OCI-LY1 (cell line): ENCODE data around the gene CAPNS1.

ENCODE experiments used
- EZH2 ChIP-seq: fragments of 200-600 bp; sonication (generic), shearing (Covaris generic); IDR thresholded peaks from 2 replicates; pipeline ENCODE4 v1.8.0; 2017; ENCODE audit warnings: borderline replicate concordance, mixed run types, mild to moderate bottlenecking, antibody characterized with exemption, low read length, moderate library complexity, mixed read lengths
- TF ChIP-seq, protein P1 (sequence below): fragments of 200-600 bp; sonication (generic), shearing (Covaris generic); IDR thresholded peaks from 2 replicates; pipeline ENCODE4 v1.5.1; 2017; ENCODE audit warnings: mild to moderate bottlenecking, antibody characterized with exemption, low read length, moderate library complexity, mixed read lengths

DNA sequence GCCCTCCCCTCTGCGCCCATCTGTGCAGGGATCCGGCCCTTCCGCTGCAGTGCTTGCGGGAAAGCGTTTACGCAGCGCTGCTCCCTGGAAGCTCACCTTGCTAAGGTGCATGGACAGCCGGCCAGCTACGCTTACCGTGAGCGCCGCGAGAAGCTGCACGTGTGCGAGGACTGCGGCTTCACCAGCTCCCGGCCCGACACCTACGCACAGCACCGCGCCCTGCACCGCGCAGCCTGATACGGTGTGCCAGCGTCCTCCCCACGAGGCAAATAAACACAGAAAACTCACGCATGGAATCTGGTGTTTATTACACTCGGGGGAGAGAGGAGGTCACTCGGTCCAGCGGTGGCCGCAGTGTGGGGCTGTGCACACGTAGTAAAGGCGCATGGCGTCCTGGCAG is 26.4 kb upstream of the CAPNS1 start:
- TF ChIP-seq, protein P1, sequence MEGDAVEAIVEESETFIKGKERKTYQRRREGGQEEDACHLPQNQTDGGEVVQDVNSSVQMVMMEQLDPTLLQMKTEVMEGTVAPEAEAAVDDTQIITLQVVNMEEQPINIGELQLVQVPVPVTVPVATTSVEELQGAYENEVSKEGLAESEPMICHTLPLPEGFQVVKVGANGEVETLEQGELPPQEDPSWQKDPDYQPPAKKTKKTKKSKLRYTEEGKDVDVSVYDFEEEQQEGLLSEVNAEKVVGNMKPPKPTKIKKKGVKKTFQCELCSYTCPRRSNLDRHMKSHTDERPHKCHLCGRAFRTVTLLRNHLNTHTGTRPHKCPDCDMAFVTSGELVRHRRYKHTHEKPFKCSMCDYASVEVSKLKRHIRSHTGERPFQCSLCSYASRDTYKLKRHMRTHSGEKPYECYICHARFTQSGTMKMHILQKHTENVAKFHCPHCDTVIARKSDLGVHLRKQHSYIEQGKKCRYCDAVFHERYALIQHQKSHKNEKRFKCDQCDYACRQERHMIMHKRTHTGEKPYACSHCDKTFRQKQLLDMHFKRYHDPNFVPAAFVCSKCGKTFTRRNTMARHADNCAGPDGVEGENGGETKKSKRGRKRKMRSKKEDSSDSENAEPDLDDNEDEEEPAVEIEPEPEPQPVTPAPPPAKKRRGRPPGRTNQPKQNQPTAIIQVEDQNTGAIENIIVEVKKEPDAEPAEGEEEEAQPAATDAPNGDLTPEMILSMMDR: no peak
- no peak for TF ChIP-seq EZH2
